GM12875 (cell line): ENCODE data around the gene RUNX2.

Source experiments
- H3K4me3 ChIP-seq: one replicate; pipeline ENCODE4 v1.5.1; 2011; ENCODE audit warnings: low read depth, low read length, control low read depth
- TF ChIP-seq, protein P1 (sequence below): IDR thresholded peaks from 2 replicates; pipeline ENCODE4 v1.5.1; 2011; ENCODE audit warnings: low read depth, mild to moderate bottlenecking, control low read depth, inconsistent platforms, low read length, moderate library complexity, borderline replicate concordance; ENCODE audit not compliant: insufficient read depth

Gene RUNX2

DNA sequence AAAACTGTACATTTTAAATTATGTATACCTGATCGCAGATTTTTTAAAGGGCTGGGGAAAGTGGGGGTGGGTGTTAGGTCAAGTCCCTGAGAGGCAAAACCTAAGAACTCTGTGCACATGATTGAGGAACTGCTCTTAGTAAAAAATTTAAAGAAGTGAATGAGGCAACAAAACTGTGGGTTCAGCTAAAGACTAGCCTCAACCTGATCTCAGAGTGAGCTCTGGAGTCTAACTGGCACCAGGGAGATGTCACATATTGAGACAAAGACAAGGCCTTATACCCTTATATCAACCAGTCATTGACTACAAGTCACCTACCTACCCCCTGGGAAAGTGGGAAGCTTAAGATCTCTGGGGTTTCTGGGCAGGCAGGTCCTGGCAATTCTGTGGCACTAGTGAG, 27.4 kb upstream of the RUNX2 start:
- TF ChIP-seq, protein P1, sequence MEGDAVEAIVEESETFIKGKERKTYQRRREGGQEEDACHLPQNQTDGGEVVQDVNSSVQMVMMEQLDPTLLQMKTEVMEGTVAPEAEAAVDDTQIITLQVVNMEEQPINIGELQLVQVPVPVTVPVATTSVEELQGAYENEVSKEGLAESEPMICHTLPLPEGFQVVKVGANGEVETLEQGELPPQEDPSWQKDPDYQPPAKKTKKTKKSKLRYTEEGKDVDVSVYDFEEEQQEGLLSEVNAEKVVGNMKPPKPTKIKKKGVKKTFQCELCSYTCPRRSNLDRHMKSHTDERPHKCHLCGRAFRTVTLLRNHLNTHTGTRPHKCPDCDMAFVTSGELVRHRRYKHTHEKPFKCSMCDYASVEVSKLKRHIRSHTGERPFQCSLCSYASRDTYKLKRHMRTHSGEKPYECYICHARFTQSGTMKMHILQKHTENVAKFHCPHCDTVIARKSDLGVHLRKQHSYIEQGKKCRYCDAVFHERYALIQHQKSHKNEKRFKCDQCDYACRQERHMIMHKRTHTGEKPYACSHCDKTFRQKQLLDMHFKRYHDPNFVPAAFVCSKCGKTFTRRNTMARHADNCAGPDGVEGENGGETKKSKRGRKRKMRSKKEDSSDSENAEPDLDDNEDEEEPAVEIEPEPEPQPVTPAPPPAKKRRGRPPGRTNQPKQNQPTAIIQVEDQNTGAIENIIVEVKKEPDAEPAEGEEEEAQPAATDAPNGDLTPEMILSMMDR, result no peak
- no peak overlapping the region for H3K4me3 ChIP-seq

- TF ChIP-seq, protein P1, result no peak
- no peak overlapping the region for H3K4me3 ChIP-seq
Measured at GRCh38 chr6:45301348-45302142, 26.6 kb upstream of the RUNX2 start.

- TF ChIP-seq, protein P1, result no peak
- no peak overlapping the region for H3K4me3 ChIP-seq
Measured at GRCh38 chr6:45302832-45303231, 25.3 kb upstream of the RUNX2 start.

- TF ChIP-seq, protein P1, result no peak
- H3K4me3 ChIP-seq, result no peak overlapping the region
Measured at GRCh38 chr6:45305546-45305945, 22.6 kb upstream of the RUNX2 start.

GRCh38 chr6:45310118-45310788, 17.9 kb upstream of the RUNX2 start:
- TF ChIP-seq, protein P1, result no peak
- H3K4me3 ChIP-seq, result no peak overlapping the region

GRCh38 chr6:45314146-45314545, 14.0 kb upstream of the RUNX2 start:
- TF ChIP-seq, protein P1, result no peak
- H3K4me3 ChIP-seq, result no peak overlapping the region

GRCh38 chr6:45320349-45320748, 7.8 kb upstream of the RUNX2 start:
- TF ChIP-seq, protein P1, result no peak
- H3K4me3 ChIP-seq, result no peak overlapping the region
